ENCODE data around the gene ZBTB2.
"Not testable (repeated sequence)": the region's sequence is repeated elsewhere in the genome, so short reads cannot be mapped to it uniquely, and the experiment has no call there.

The ZBTB2 gene

DNA sequence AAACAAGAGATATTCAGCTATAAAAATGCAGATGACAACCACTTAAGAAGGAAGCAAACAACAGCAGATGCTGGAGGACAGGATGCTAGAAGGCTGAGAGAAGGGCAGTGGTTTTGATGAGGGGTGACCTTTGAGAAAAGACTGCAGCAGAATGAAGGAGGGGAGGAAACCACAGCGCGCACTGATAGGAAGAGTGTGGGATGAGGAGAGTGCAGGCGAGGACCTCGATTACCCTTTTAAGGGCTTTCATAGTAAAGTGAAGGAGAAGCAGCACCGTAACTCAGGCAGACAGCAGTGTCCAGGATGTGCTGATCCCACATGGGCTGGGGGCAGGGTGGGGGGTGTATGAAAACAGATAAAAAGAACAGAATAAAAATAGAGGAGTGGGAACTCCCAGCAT lies 19.2 kb downstream of the ZBTB2 start:
- no peak for DNase-seq (ENCODE audit: low read depth)

DNA sequence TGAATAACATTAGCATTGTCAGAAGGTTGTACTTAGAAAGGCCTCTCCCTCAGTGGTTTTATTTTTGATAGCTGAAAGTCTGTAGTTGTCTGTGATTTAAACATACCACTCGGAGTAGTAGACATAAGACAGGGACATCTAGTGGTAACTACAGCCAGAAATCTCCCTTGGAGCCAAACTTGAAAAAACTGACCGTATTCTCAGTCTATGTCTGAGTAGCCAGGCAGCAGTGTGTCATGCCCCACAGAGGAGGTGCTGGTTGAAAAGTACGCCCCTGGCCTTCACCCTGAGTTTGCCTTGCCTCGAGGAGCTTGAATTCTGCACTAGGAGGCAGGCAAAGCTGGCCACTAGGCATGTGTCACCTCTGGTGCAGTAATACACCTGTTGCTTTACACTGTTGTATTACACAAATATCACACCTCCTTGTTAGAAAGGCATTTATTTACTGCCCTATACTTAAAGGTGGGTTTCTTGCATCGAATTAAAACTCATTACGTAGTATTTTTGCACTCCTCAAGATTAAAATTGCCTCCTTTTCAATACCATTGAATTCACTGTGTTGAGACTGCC lies 20.8 kb downstream of the ZBTB2 start:
- no peak for DNase-seq (ENCODE audit: low read depth)

GRCh38 chr6:151365233-151365632 lies 26.1 kb downstream of the ZBTB2 start:
- DNase-seq (ENCODE audit: low read depth) = no peak

DNA sequence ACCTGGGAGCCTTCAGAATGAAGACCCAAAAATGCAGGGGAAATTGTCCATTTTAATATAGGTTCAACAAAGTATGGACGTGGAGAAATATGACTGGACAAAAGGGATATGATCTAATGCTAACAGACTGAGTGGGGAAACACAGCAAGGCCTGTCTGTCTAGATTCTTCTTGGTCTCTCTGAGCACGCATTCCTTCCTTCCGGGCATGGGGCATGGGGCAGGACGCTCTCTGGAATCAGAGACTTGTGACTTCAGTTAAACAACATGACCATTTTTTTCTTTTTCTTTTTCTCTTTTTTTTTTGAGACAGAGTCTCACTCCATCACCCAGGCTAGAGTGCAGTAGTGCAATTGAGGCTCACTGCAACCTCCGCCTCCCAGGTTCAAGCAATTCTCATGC lies 31.9 kb downstream of the ZBTB2 start:
- DNase-seq (ENCODE audit: low read depth) = no peak

- no peak for DNase-seq (ENCODE audit: low read depth)
Measured at GRCh38 chr6:151358475-151358874, 32.9 kb downstream of the ZBTB2 start.

- DNase-seq (ENCODE audit: low read depth) = no peak
Measured at GRCh38 chr6:151357758-151358436, 33.5 kb downstream of the ZBTB2 start.

GRCh38 chr6:151356983-151357382 lies 34.4 kb downstream of the ZBTB2 start:
- DNase-seq (ENCODE audit: low read depth) = not testable (repeated sequence)

DNA sequence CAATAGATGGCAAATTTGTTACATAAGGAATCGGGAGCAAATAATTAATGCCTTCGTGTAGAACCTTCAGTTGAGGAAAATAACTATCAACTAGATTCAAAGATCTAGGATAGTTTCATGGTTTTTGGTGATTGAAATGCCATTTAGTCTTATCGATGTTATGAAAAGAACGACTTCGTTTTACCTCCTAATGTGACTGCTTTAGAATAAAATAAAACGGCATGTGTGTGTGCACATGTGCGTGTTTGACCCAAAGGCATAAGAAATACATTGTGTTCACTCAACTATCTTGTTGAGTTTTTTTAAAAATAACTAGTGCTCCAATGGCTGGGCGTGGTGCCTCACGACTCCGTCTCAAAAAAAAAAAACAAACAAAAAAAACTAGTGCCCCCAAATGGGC lies 37.6 kb downstream of the ZBTB2 start:
- no peak for DNase-seq (ENCODE audit: low read depth)

GRCh38 chr6:151352410-151353396 lies 38.7 kb downstream of the ZBTB2 start:
- no peak for DNase-seq (ENCODE audit: low read depth)

- no peak for DNase-seq (ENCODE audit: low read depth)
Measured at GRCh38 chr6:151351731-151352130, 39.6 kb downstream of the ZBTB2 start.

GRCh38 chr6:151351146-151351700 lies 40.1 kb downstream of the ZBTB2 start:
- DNase-seq (ENCODE audit: low read depth) = no peak

GRCh38 chr6:151350442-151351145 lies 40.8 kb downstream of the ZBTB2 start:
- no peak for DNase-seq (ENCODE audit: low read depth)

DNA sequence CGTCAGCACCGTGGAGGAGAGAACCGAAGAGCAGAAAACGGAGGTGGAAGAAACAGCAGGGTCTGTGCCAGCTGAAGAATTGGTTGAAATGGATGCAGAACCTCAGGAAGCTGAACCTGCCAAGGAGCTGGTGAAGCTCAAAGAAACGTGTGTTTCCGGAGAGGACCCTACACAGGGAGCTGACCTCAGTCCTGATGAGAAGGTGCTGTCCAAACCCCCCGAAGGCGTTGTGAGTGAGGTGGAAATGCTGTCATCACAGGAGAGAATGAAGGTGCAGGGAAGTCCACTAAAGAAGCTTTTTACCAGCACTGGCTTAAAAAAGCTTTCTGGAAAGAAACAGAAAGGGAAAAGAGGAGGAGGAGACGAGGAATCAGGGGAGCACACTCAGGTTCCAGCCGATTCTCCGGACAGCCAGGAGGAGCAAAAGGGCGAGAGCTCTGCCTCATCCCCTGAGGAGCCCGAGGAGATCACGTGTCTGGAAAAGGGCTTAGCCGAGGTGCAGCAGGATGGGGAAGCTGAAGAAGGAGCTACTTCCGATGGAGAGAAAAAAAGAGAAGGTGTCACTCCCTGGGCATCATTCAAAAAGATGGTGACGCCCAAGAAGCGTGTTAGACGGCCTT lies 41.6 kb downstream of the ZBTB2 start:
- DNase-seq (ENCODE audit: low read depth) = no peak

GRCh38 chr6:151342750-151343149 lies 48.6 kb downstream of the ZBTB2 start:
- not testable (repeated sequence) for DNase-seq (ENCODE audit: low read depth)

- no peak for DNase-seq (ENCODE audit: low read depth)
Measured at GRCh38 chr6:151341476-151342195, 49.7 kb downstream of the ZBTB2 start.

- DNase-seq (ENCODE audit: low read depth) = no peak
Measured at GRCh38 chr6:151340219-151340978, 51.0 kb downstream of the ZBTB2 start.

- no peak for DNase-seq (ENCODE audit: low read depth)
Measured at GRCh38 chr6:151339369-151339768, 52.0 kb downstream of the ZBTB2 start.

DNA sequence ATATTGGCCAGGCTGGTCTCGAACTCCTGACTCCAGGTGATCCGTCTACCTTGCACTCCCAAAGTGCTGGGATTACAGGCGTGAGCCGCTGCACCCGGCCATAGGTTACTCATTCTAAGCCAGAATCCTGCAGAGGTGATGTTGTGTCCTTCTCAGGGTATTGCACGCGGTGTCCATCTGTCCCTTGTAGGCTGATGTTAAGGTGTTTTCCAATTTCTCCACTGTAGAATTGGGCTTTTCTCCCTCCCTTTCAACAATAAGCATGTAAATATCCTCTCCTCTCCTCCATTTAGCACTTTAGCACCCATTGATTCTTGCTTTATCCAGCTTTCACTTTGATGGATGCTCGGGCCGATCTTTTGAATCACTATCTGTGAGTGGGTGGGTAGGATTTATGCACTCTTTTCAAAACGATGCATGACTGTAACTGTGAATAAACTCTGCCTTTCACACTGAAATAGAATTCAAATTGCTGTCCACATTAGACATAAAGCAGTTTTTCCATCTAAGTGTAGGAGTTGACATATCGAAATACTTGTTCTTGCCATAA lies 52.6 kb downstream of the ZBTB2 start:
- DNase-seq (ENCODE audit: low read depth) = no peak

DNA sequence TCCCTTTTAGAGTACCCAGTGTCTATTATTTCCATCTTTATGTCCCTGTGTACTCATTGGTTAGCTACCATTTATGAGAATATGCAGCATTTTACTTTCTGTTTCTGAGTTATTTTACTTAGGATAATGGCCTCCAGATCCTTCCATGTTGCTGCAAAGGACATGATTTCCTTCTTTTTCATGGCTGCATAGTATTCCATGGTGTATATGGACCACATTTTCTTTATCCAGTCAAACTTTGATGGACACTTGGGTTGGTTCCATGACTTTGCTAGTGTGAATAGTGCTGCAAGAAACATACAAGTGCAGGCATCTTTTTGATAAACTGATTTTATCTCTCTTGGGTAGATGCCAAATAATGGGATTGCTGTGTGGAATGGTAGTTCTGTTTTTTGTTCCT lies 55.4 kb downstream of the ZBTB2 start:
- DNase-seq (ENCODE audit: low read depth) = no peak

Data from activated T-cell treated with anti-CD3 and anti-CD28 coated beads for 48 hours (primary cell).